DOHH2 (cell line): ENCODE data around the gene RABGAP1.

Experiments
- H3F3A ChIP-seq: fragments of 200-600 bp; sonication (generic), shearing (Covaris generic); 2 replicates; pipeline ENCODE4 v1.6.0; 2016; ENCODE audit warnings: antibody characterized with exemption, mild to moderate bottlenecking; ENCODE audit not compliant: control insufficient read depth, insufficient read depth
- H3K27ac ChIP-seq: fragments of 200-600 bp; sonication (generic); 2 replicates; pipeline ENCODE4 v1.5.1; 2014; ENCODE audit warnings: low read depth, mild to moderate bottlenecking, low read length, moderate library complexity
- H3K27me3 ChIP-seq: fragments of 200-600 bp; sonication (generic); 2 replicates; pipeline ENCODE4 v1.6.1; 2014; ENCODE audit warnings: mild to moderate bottlenecking, low read length, mixed read lengths; ENCODE audit not compliant: control insufficient read depth
- H3K36me3 ChIP-seq: fragments of 200-600 bp; sonication (generic); 2 replicates; pipeline ENCODE4 v1.6.1; 2014; ENCODE audit warnings: mild to moderate bottlenecking, low read length, moderate library complexity, mixed read lengths; ENCODE audit not compliant: control insufficient read depth
- H3K4me1 ChIP-seq: fragments of 200-600 bp; sonication (generic); 2 replicates; pipeline ENCODE4 v1.6.1; 2014; ENCODE audit warnings: mild to moderate bottlenecking, low read length, mixed read lengths; ENCODE audit not compliant: control insufficient read depth
- H3K4me2 ChIP-seq: fragments of 200-600 bp; sonication (generic); 2 replicates; pipeline ENCODE4 v1.6.0; 2014; ENCODE audit warnings: mild to moderate bottlenecking, low read length, moderate library complexity
- H3K4me3 ChIP-seq: fragments of 200-600 bp; sonication (generic); 2 replicates; pipeline ENCODE4 v1.5.1; 2014; ENCODE audit warnings: mild to moderate bottlenecking, low read length, mixed read lengths
- H3K79me2 ChIP-seq: fragments of 200-600 bp; sonication (generic); 2 replicates; pipeline ENCODE4 v1.6.1; 2014; ENCODE audit warnings: mild to moderate bottlenecking, low read length, mixed read lengths; ENCODE audit not compliant: control insufficient read depth
- H3K9me2 ChIP-seq: fragments of 200-600 bp; sonication (generic); replicated peaks from 2 replicates; pipeline ENCODE4 v1.6.1; 2014; ENCODE audit warnings: mild to moderate bottlenecking, low read length, mixed read lengths; ENCODE audit not compliant: control insufficient read depth
- H3K9me3 ChIP-seq: fragments of 200-600 bp; sonication (generic); 2 replicates; pipeline ENCODE4 v1.6.1; 2014; ENCODE audit warnings: antibody characterized with exemption, low read length, mixed read lengths; ENCODE audit not compliant: control insufficient read depth, insufficient read depth
- H4K20me1 ChIP-seq: fragments of 200-600 bp; sonication (generic); 2 replicates; pipeline ENCODE4 v1.6.0; 2014; ENCODE audit warnings: low read depth, mild to moderate bottlenecking, antibody characterized with exemption, low read length, moderate library complexity; ENCODE audit not compliant: control insufficient read depth, insufficient read depth
- CTCF ChIP-seq: fragments of 200-600 bp; sonication (generic); IDR thresholded peaks from one replicate; pipeline ENCODE4 v1.5.1; 2014; ENCODE audit warnings: antibody characterized with exemption, mild to moderate bottlenecking, low read depth, low read length; ENCODE audit not compliant: poor library complexity, severe bottlenecking
- EZH2phosphoT487 ChIP-seq: fragments of 200-600 bp; sonication (generic); IDR thresholded peaks from 2 replicates; pipeline ENCODE4 v1.6.1; 2017; ENCODE audit warnings: borderline replicate concordance, mild to moderate bottlenecking, antibody characterized with exemption, low read length, moderate library complexity, mixed read lengths

Gene RABGAP1

GRCh38 chr9:122998448-122998847, 57.6 kb downstream of the RABGAP1 start:
- H3K4me2 ChIP-seq = no peak overlapping the region
- no peak overlapping the region for H3K27ac ChIP-seq
- no peaks in the 10 kb centered on the region for H4K20me1 ChIP-seq
- H3K4me1 ChIP-seq = peaks cover 4% of the 10 kb centered on the region
- H3K27me3 ChIP-seq = no peaks in the 10 kb centered on the region
- no peaks in the 10 kb centered on the region for H3K9me3 ChIP-seq
- no peaks in the 10 kb centered on the region for H3F3A ChIP-seq
- H3K36me3 ChIP-seq = peaks cover 33% of the 10 kb centered on the region
- TF ChIP-seq CTCF (no peak), EZH2phosphoT487 (no peak)
- no peak overlapping the region for H3K4me3 ChIP-seq
- H3K79me2 ChIP-seq = no peaks in the 10 kb centered on the region
- no peaks in the 10 kb centered on the region for H3K9me2 ChIP-seq

GRCh38 chr9:123000371-123001068, 59.7 kb downstream of the RABGAP1 start:
- Histone ChIP-seq H4K20me1 (no peaks in the 10 kb centered on the region), H3K9me3 (no peaks in the 10 kb centered on the region), H3K27me3 (no peaks in the 10 kb centered on the region), H3F3A (no peaks in the 10 kb centered on the region), H3K27ac (no peak overlapping the region), H3K4me2 (no peak overlapping the region), H3K4me1 (peaks cover 4% of the 10 kb centered on the region), H3K36me3 (peaks cover 38% of the 10 kb centered on the region), H3K9me2 (no peaks in the 10 kb centered on the region), H3K79me2 (no peaks in the 10 kb centered on the region), H3K4me3 (no peak overlapping the region)
- TF ChIP-seq CTCF (no peak), EZH2phosphoT487 (no peak)

- H3K79me2 ChIP-seq = no peaks in the 10 kb centered on the region
- H3K9me2 ChIP-seq = no peaks in the 10 kb centered on the region
- no peak overlapping the region for H3K27ac ChIP-seq
- peaks cover 19% of the 10 kb centered on the region for H3K36me3 ChIP-seq
- H3K4me1 ChIP-seq = peaks cover 4% of the 10 kb centered on the region
- TF ChIP-seq EZH2phosphoT487 = no peak
- no peak for TF ChIP-seq CTCF
- H3K9me3 ChIP-seq = no peaks in the 10 kb centered on the region
- no peaks in the 10 kb centered on the region for H3K27me3 ChIP-seq
- no peaks in the 10 kb centered on the region for H3F3A ChIP-seq
- no peak overlapping the region for H3K4me2 ChIP-seq
- H4K20me1 ChIP-seq = no peaks in the 10 kb centered on the region
- H3K4me3 ChIP-seq = no peak overlapping the region
Observed at GRCh38 chr9:123002754-123003153, 61.9 kb downstream of the RABGAP1 start.
